IMR-90 (cell line): Measurements from ENCODE around the gene ABHD12B. TPM values are rescaled to one million over a fixed set of nuclear protein-coding genes. Genes with fewer than 3 reads are reported as not detected.
"Not testable (repeated sequence)": the region's sequence is repeated elsewhere in the genome, so short reads cannot be mapped to it uniquely, and the experiment has no call there.

Experiments
- ATAC-seq: fragments of 200-7000 bp; cut with Tn5 transposase; 2 replicates; pipeline ENCODE4 v1.9.1; 2020; ENCODE audit warnings: low read depth, mild to moderate bottlenecking, moderate library complexity
- BruUV-seq: library from RNA; stranded (reverse); fragments of 400-500 nt; replicated peaks from 2 replicates; lab custom pipeline; 2021; lab: Mats Ljungman, UMichigan
- CTCF ChIA-PET: fragments of 300-600 bp; formaldehyde crosslinking; extraction: SDS; loops from one replicate; lab custom pipeline; 2021; ENCODE audit warnings: antibody characterized with exemption; lab: Yijun Ruan, JAX
- POLR2A ChIA-PET: fragments of 300-600 bp; sonication (Branson Sonifier 250); formaldehyde crosslinking; loops from one replicate; lab custom pipeline; 2022; ENCODE audit warnings: antibody characterized with exemption; ENCODE audit not compliant: unreplicated experiment; lab: Charles Lee
- DNase-seq: peaks from one replicate; pipeline ENCODE4 v3.0.0; 2013
- H2AFZ ChIP-seq: replicated peaks from 2 replicates; pipeline ENCODE3; 2013; ENCODE audit warnings: low read length, mild to moderate bottlenecking; ENCODE audit not compliant: poor library complexity
- H2AK5ac ChIP-seq: 2 replicates; pipeline ENCODE4 v1.6.1; 2013; ENCODE audit warnings: low read depth, low read length, inconsistent platforms
- H2AK9ac ChIP-seq: replicated peaks from 2 replicates; pipeline ENCODE3; 2013; ENCODE audit warnings: mild to moderate bottlenecking, low read depth, low read length, moderate library complexity; ENCODE audit not compliant: poor library complexity
- H2BK120ac ChIP-seq: 2 replicates; pipeline ENCODE4 v1.6.1; 2013; ENCODE audit warnings: low read depth, low read length, inconsistent platforms
- H2BK15ac ChIP-seq: 3 replicates; pipeline ENCODE4 v1.6.1; 2013; ENCODE audit warnings: low read depth, low read length, inconsistent platforms
- H2BK20ac ChIP-seq: 2 replicates; pipeline ENCODE4 v1.6.1; 2013; ENCODE audit warnings: low read depth, mild to moderate bottlenecking, inconsistent platforms, low read length, moderate library complexity
- H2BK5ac ChIP-seq: 2 replicates; pipeline ENCODE4 v1.6.1; 2013; ENCODE audit warnings: mild to moderate bottlenecking, low read depth, low read length, inconsistent platforms; ENCODE audit not compliant: poor library complexity, severe bottlenecking
- H3K14ac ChIP-seq: replicated peaks from 2 replicates; pipeline ENCODE4 v1.6.1; 2013; ENCODE audit warnings: low read depth, low read length, inconsistent platforms
- H3K18ac ChIP-seq: 2 replicates; pipeline ENCODE4 v1.6.1; 2013; ENCODE audit warnings: low read depth, low read length, control low read depth
- H3K23ac ChIP-seq: 2 replicates; pipeline ENCODE4 v1.6.1; 2013; ENCODE audit warnings: low read depth, low read length, inconsistent platforms
- H3K27ac ChIP-seq: 2 replicates; pipeline ENCODE4 v1.5.1; 2013; ENCODE audit warnings: mild to moderate bottlenecking, control low read depth, low read length; ENCODE audit not compliant: insufficient read depth
- H3K27me3 ChIP-seq: 2 replicates; pipeline ENCODE4 v1.6.1; 2013; ENCODE audit warnings: low read length; ENCODE audit not compliant: control insufficient read depth, insufficient read depth
- H3K36me3 ChIP-seq: 2 replicates; pipeline ENCODE4 v1.6.1; 2013; ENCODE audit warnings: low read length, mixed read lengths; ENCODE audit not compliant: control insufficient read depth, insufficient read depth
- H3K4ac ChIP-seq: 2 replicates; pipeline ENCODE4 v1.6.1; 2013; ENCODE audit warnings: low read depth, low read length, inconsistent platforms
- H3K4me1 ChIP-seq: 2 replicates; pipeline ENCODE4 v1.6.1; 2013; ENCODE audit warnings: low read length, mixed read lengths; ENCODE audit not compliant: control insufficient read depth, insufficient read depth
- H3K4me2 ChIP-seq: 2 replicates; pipeline ENCODE4 v1.6.1; 2013; ENCODE audit warnings: low read depth, mild to moderate bottlenecking, control low read depth, low read length, moderate library complexity
- H3K4me3 ChIP-seq: 2 replicates; pipeline ENCODE4 v1.5.1; 2013; ENCODE audit warnings: low read depth, mild to moderate bottlenecking, control low read depth, low read length, moderate library complexity; ENCODE audit not compliant: insufficient read depth
- H3K56ac ChIP-seq: 2 replicates; pipeline ENCODE4 v1.6.1; 2013; ENCODE audit warnings: low read length, inconsistent platforms; ENCODE audit not compliant: insufficient read depth; ENCODE audit errors: extremely low read depth
- H3K79me1 ChIP-seq, 2 experiments: 2 replicates each; pipeline ENCODE4 v1.6.1; 2013; ENCODE audit warnings: low read length in 2 of 2, inconsistent platforms in 1 of 2, low read depth in 1 of 2
- H3K9ac ChIP-seq: 2 replicates; pipeline ENCODE4 v1.6.1; 2013; ENCODE audit warnings: low read depth, low read length, control low read depth
- H3K9me1 ChIP-seq: 2 replicates; pipeline ENCODE4 v1.6.1; 2013; ENCODE audit warnings: low read length, inconsistent platforms; ENCODE audit not compliant: insufficient read depth
- H3K9me3 ChIP-seq: 2 replicates; pipeline ENCODE4 v1.6.1; 2013; ENCODE audit warnings: low read length; ENCODE audit not compliant: control insufficient read depth, insufficient read depth
- H4K20me1 ChIP-seq: 2 replicates; pipeline ENCODE4 v1.6.1; 2013; ENCODE audit warnings: low read length, inconsistent platforms; ENCODE audit not compliant: insufficient read depth
- H4K5ac ChIP-seq: 2 replicates; pipeline ENCODE4 v1.6.1; 2013; ENCODE audit warnings: mild to moderate bottlenecking, low read depth, low read length, control low read depth
- H4K8ac ChIP-seq, 2 experiments: 2 replicates each; pipeline ENCODE4 v1.6.1; 2013; ENCODE audit warnings: low read depth in 2 of 2, low read length in 2 of 2, control low read depth in 1 of 2, inconsistent platforms in 1 of 2
- H4K91ac ChIP-seq: 2 replicates; pipeline ENCODE4 v1.6.1; 2013; ENCODE audit warnings: low read depth, low read length, inconsistent platforms; ENCODE audit not compliant: insufficient read depth
- WGBS, 2 experiments: methylation state at CpG; one replicate each; pipeline versions ENCODE4 v1.1.5 to v1.1.7; 2013; ENCODE audit warnings: missing lambda C conversion rate in 2 of 2; ENCODE audit not compliant: insufficient read length in 1 of 2; ENCODE audit errors: extremely low coverage in 2 of 2; 5-methylcytosine and 5-hydroxymethylcytosine counted together
- dilution Hi-C: fragments of 300-500 bp; cut with HindIII; formaldehyde crosslinking; loops from one replicate; pipeline ENCODE4 v1.14.3; 2018; ENCODE audit warnings: low sequenced_read_pairs; ENCODE audit not compliant: unreplicated experiment
- in situ Hi-C: fragments of 300-500 bp; cut with MboI; formaldehyde crosslinking; loops from 3 replicates; pipeline ENCODE4 v1.14.3; 2019; ENCODE audit warnings: low sequenced_read_pairs, inconsistent platforms, mixed read lengths
- intact Hi-C: fragments of 100-400 bp; cut with micrococcal nuclease; formaldehyde crosslinking; loops from 2 replicates; pipeline ENCODE4 v1.10.0; 2022
- polyA plus RNA-seq, 3 experiments: library from polyadenylated mRNA; depleted of rRNA; stranded (reverse); fragments of >200 nt; gene quantifications; 2 replicates each; pipeline ENCODE4 v1.2.3, GENCODE V29; 2012; ENCODE audit warnings: low replicate concordance in 1 of 3
- total RNA-seq: library from RNA; depleted of rRNA; stranded (reverse); fragments of >200 nt; gene quantifications from 2 replicates; pipeline ENCODE4 v1.2.3, GENCODE V29; 2012

ABHD12B gene
- total and polyA plus RNA-seq, 2 of the 4 experiments (the other 2 are of a cell fraction): 0.18 TPM; not detected in 1

- DNase-seq, BruUV-seq, in situ Hi-C loops, H2BK15ac ChIP-seq, H3K9ac ChIP-seq, H3K18ac ChIP-seq, H4K20me1 ChIP-seq, H3K4me3 ChIP-seq, POLR2A ChIA-PET, H2BK20ac ChIP-seq, H2AK9ac ChIP-seq, H3K14ac ChIP-seq, dilution Hi-C loops, H3K27ac ChIP-seq, H2BK120ac ChIP-seq, H2AFZ ChIP-seq, H2AK5ac ChIP-seq, H4K5ac ChIP-seq, H3K23ac ChIP-seq, H3K79me1 ChIP-seq, H3K9me1 ChIP-seq, CTCF ChIA-PET, ATAC-seq, H3K56ac ChIP-seq, H4K91ac ChIP-seq, H3K9me3 ChIP-seq, H3K4ac ChIP-seq, H3K36me3 ChIP-seq, H3K4me1 ChIP-seq, H4K8ac ChIP-seq, H3K4me2 ChIP-seq, intact Hi-C loops, H3K27me3 ChIP-seq, H2BK5ac ChIP-seq: not testable (repeated sequence)
- no CpG with 5 or more reads among the region's 7 CpGs for WGBS, 2 experiments
Observed at GRCh38 chr14:50896421-50896820, 24.6 kb downstream of the ABHD12B start.

- in situ Hi-C loops, H2AK5ac ChIP-seq, H4K5ac ChIP-seq, H2BK15ac ChIP-seq, H3K23ac ChIP-seq, H2BK5ac ChIP-seq, H3K9me3 ChIP-seq, H3K27ac ChIP-seq, H3K4me2 ChIP-seq, DNase-seq, H3K27me3 ChIP-seq, H3K36me3 ChIP-seq, BruUV-seq, H3K9me1 ChIP-seq, H3K9ac ChIP-seq, H3K79me1 ChIP-seq, H4K91ac ChIP-seq, H3K4ac ChIP-seq, H3K18ac ChIP-seq, H2BK20ac ChIP-seq, H4K20me1 ChIP-seq, H3K4me3 ChIP-seq, dilution Hi-C loops, H3K4me1 ChIP-seq, ATAC-seq, H3K56ac ChIP-seq, H2AK9ac ChIP-seq, H3K14ac ChIP-seq, intact Hi-C loops, H2AFZ ChIP-seq, H4K8ac ChIP-seq, H2BK120ac ChIP-seq: not testable (repeated sequence)
- ChIA-PET CTCF (interaction anchor here (0.6 kb wide), 1 partner anchor 163 kb away, joined by 5 read pairs; no protein-coding TSS in a partner anchor), POLR2A (interaction anchor here (0.7 kb wide), 1 partner anchor 552 kb away, joined by 6 read pairs; no protein-coding TSS in a partner anchor)
- no CpG with 5 or more reads among the region's 1 CpG for WGBS, 2 experiments
Observed at GRCh38 chr14:50897005-50897404, 25.2 kb downstream of the ABHD12B start.
